K562 (cell line): ENCODE results near the gene CEP95. TPM values are rescaled to one million over a fixed set of nuclear protein-coding genes. Genes with fewer than 3 reads are reported as not detected.
A peak's percentile ranks its signal among the peaks of the same experiment; 100 is the strongest.

Experiments used
- BCL6 ChIP-seq: fragments of 250-450 bp; sonication (Bioruptor Pico); IDR thresholded peaks from 2 replicates; pipeline ENCODE4 v1.4.0; 2020
- BCOR ChIP-seq: fragments of 450-650 bp; IDR thresholded peaks from 2 replicates; pipeline ENCODE4 v1.6.1; 2016
- CBX5 ChIP-seq: IDR thresholded peaks from 2 replicates; pipeline ENCODE4 v1.6.1; 2014; ENCODE audit warnings: low read depth, borderline replicate concordance
- DLX4 ChIP-seq: fragments of 250-450 bp; sonication (Bioruptor Pico); IDR thresholded peaks from 2 replicates; pipeline ENCODE4 v1.6.1; 2021; ENCODE audit warnings: mild to moderate bottlenecking
- ESRRB ChIP-seq: fragments of 250-450 bp; sonication (Bioruptor Pico); IDR thresholded peaks from 2 replicates; pipeline ENCODE4 v1.5.0; 2020; ENCODE audit warnings: mild to moderate bottlenecking, moderate library complexity, borderline replicate concordance
- PHF8 ChIP-seq: fragments of 200-600 bp; sonication (generic); IDR thresholded peaks from 2 replicates; pipeline ENCODE4 v1.6.1; 2012; ENCODE audit warnings: mixed run types, mild to moderate bottlenecking, inconsistent platforms, low read length, moderate library complexity, borderline replicate concordance
- PHTF2 ChIP-seq: fragments of 250-450 bp; sonication (Bioruptor Pico); IDR thresholded peaks from 2 replicates; pipeline ENCODE4 v1.5.0; 2021; ENCODE audit warnings: mild to moderate bottlenecking
- PKNOX1 ChIP-seq: fragments of 450-650 bp; IDR thresholded peaks from 2 replicates; pipeline ENCODE4 v1.6.1; 2016
- PTBP1 ChIP-seq: fragments of 200-400 bp; formaldehyde crosslinking; IDR thresholded peaks from 2 replicates; pipeline ENCODE4 v1.6.1; 2017; ENCODE audit warnings: low read depth, low read length
- REST ChIP-seq, 2 experiments: fragments of 450-650 bp; formaldehyde crosslinking in 1 of 2; IDR thresholded peaks; 2 replicates each; pipeline versions ENCODE4 v1.4.0 to v1.6.1; 2014 to 2020; ENCODE audit warnings: mild to moderate bottlenecking in 2 of 2, borderline replicate concordance in 1 of 2, low read depth in 1 of 2
- SPI1 ChIP-seq: IDR thresholded peaks from 2 replicates; pipeline ENCODE4 v1.6.1; 2011; ENCODE audit warnings: low read depth, low read length, control low read depth, borderline replicate concordance
- STAT5B ChIP-seq: fragments of 250-450 bp; sonication (Bioruptor Pico); IDR thresholded peaks from 2 replicates; pipeline ENCODE4 v1.8.0; 2021; ENCODE audit warnings: mild to moderate bottlenecking, inconsistent platforms
- TRIM24 ChIP-seq, 2 experiments: fragments of 450-650 bp; IDR thresholded peaks; 2 replicates each; pipeline ENCODE4 v1.6.1; 2016
- ZBTB26 ChIP-seq: fragments of 450-650 bp; formaldehyde crosslinking; IDR thresholded peaks from 2 replicates; pipeline ENCODE4 v1.4.0; 2022; ENCODE audit warnings: missing genetic modification characterization
- ZKSCAN1 ChIP-seq: fragments of 150-350 bp; IDR thresholded peaks from 2 replicates; pipeline ENCODE4 v1.6.1; 2016; ENCODE audit warnings: low read depth, low read length
- ZNF140 ChIP-seq: fragments of 250-450 bp; sonication (Bioruptor Pico); IDR thresholded peaks from 2 replicates; pipeline ENCODE4 v1.8.0; 2021; ENCODE audit warnings: moderate library complexity, mild to moderate bottlenecking, inconsistent platforms
- ZNF24 ChIP-seq: fragments of 450-650 bp; IDR thresholded peaks from 2 replicates; pipeline ENCODE4 v1.6.1; 2016
- ZNF274 ChIP-seq: IDR thresholded peaks from 2 replicates; pipeline ENCODE4 v1.6.1; 2011; ENCODE audit warnings: low read depth, mild to moderate bottlenecking, low read length, moderate library complexity, borderline replicate concordance
- ZNF717 ChIP-seq: fragments of 250-450 bp; sonication (Bioruptor Pico); IDR thresholded peaks from 2 replicates; pipeline ENCODE4 v1.5.0; 2021
- polyA plus RNA-seq, 8 experiments: library from polyadenylated mRNA; depleted of rRNA in 4 of 8; stranded (reverse) in 5 of 8; unstranded in 3 of 8; fragments of >200 nt; fragmentation: Nextera tagmentation in 2 of 8; fragmentation: Illumina TruSeq in 1 of 8; extraction: Ambion mirVana in 2 of 8; extraction: Trizol in 1 of 8; gene quantifications; 2 replicates each; pipeline versions ENCODE4 v1.2.1 to v1.2.3, GENCODE V29; 2011 to 2014; ENCODE audit warnings: inconsistent platforms in 1 of 8, missing spikeins in 1 of 8
- total RNA-seq, 7 experiments: library from RNA; depleted of rRNA in 6 of 7; stranded (reverse); fragments of >200 nt in 6 of 7; fragmentation: Illumina TruSeq in 2 of 7; extraction: Trizol in 2 of 7; gene quantifications; 2 replicates each; pipeline versions ENCODE4 v1.2.1 to v1.2.3, GENCODE V29; 2011 to 2021; ENCODE audit warnings: low replicate concordance in 1 of 7

Gene CEP95
- total and polyA plus RNA-seq, 9 of the 15 experiments (the other 6 are each of a cell fraction or from before 2014, with no cell fraction given) = 26.7 to 80.7 (median 56.9) TPM

- TF ChIP-seq PKNOX1 (no peak), REST (IDR thresholded peaks at IDR 0.05; ENCODE audit: borderline replicate concordance) (no peak), REST (CRISPR knock-in tag; IDR thresholded peaks at IDR 0.05; ENCODE audit: low read depth) (no peak), DLX4 (no peak), SPI1 (peak; percentile 63; the same call in 1 of the 2 replicates), PHF8 (peak; percentile 83; the same call in 1 of the 2 replicates), ESRRB (CRISPR knock-in tag) (no peak), ZKSCAN1 (no peak), BCL6 (CRISPR knock-in tag) (no peak), TRIM24 (IDR thresholded peaks at IDR 0.05) (no peak), ZBTB26 (CRISPR knock-in tag) (peak; percentile 60; the same call in 1 of the 2 replicates), PTBP1 (0 out of 2 replicates have a peak, but pooled peaks have one; percentile 75), PHTF2 (CRISPR knock-in tag) (no peak), BCOR (no peak), ZNF140 (CRISPR knock-in tag) (no peak), STAT5B (CRISPR knock-in tag) (no peak), CBX5 (no peak), ZNF24 (no peak), ZNF274 (no peak), ZNF717 (CRISPR knock-in tag) (no peak)
Measured at GRCh38 chr17:64505340-64506200, 1.2 kb upstream of the CEP95 start (continued).
